NCI-H748 (cell line): ENCODE data around the gene ZFYVE16.
"Not testable (repeated sequence)": the region's sequence is repeated elsewhere in the genome, so short reads cannot be mapped to it uniquely, and the experiment has no call there.

Source experiments
- DNase-seq: peaks from one replicate; lab custom pipeline; 2025; ENCODE audit not compliant: unreplicated experiment; lab: John Stamatoyannopoulos, UW

The ZFYVE16 gene

GRCh38 chr5:80407735-80408483 is at the start of gene ZFYVE16:
ZFYVE16 (plus strand) TSS chr5:80408064; CDS start chr5:80434148, 26,084 bp downstream.
- DNase-seq: peak; percentile 98

GRCh38 chr5:80360914-80361444 is 46.9 kb upstream of the ZFYVE16 start:
- DNase-seq: no peak

- DNase-seq: no peak
Observed at GRCh38 chr5:80364892-80365291, 43.0 kb upstream of the ZFYVE16 start.

DNA sequence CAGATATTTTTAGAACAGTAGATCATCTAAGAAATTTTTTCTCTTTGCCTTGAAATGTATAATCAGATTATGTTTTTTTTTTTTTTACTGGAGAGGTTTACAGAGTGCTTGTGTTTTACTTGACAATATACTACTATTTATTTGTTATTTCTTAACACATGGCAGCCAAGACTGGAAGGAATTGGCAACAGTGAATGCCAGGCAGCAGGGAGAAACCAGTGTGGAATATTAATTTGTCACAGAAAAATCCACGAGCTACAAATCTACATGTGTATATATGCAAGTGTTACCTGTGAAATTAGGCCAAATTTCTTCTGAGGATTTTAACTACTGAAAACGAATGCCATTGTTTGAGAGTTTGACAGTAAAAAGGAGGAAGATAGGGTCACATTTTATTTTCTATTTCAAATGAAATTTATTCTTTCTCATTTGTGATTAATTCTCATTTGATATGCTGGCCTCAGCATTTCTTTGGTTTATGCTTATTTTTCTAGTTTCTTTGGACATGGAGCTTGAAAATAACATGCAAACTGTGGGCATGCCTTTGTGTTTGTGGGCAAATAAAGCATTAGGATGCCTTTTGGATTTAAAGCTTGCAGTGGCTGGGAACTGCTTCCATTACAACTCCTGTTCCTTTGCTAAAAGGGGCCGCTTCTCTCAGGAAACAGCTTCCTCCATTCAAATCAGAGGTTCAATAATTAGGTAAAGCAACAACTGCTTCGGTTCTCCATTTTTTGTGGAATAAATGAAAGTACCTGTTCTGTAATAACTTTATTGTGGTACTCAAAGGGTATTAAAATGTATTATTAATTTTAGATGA is 39.0 kb upstream of the ZFYVE16 start:
- peak; percentile 70 for DNase-seq

- DNase-seq: peak; percentile 90
Observed at GRCh38 chr5:80369521-80369920, 38.3 kb upstream of the ZFYVE16 start.

DNA sequence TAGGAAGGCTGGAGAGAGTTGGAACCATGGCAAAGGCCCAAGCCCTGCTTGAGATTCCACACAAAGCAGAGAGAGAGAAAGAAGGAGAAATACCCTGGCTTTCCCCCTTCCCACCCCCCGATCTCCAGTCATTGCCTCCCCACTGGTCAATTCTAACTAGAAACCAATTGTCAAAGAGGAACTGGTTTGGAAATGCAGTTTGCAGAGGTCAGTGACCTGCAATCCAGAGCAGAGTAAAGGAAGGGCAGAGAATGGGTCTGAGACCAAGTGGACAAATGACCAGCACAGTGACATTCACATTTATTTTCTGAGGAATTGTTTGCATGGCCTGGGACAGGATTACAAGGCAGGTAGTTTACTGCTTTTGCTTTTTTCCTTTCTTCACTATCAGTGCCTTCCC is 37.5 kb upstream of the ZFYVE16 start:
- no peak for DNase-seq

- no peak for DNase-seq
Observed at GRCh38 chr5:80372780-80373179, 35.1 kb upstream of the ZFYVE16 start.

DNA sequence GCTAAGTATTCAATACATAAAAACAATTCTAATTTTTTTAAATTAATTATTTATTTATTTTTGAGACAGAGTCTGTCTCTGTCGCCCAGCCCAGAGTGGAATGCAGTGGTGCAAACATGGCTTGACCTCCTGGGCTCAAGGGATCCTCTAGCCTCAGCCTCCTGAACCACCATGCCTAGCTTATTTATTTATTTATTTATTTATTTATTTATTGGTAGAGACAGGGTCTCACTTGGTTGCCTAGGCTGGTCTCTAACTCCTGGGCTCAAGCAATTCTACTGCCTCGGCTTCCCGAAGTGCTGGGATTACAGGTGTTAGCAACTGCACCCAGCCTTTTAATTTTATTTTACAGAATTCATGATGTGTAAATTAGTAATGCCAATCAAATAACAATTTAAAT is 33.7 kb upstream of the ZFYVE16 start:
- DNase-seq: no peak

- no peak for DNase-seq
Observed at GRCh38 chr5:80376557-80376956, 31.3 kb upstream of the ZFYVE16 start.

- no peak for DNase-seq
Observed at GRCh38 chr5:80382488-80382887, 25.4 kb upstream of the ZFYVE16 start.

GRCh38 chr5:80387063-80387768 is 20.6 kb upstream of the ZFYVE16 start:
- DNase-seq: no peak

GRCh38 chr5:80389580-80389979 is 18.3 kb upstream of the ZFYVE16 start:
- no peak for DNase-seq

GRCh38 chr5:80390413-80390812 is 17.5 kb upstream of the ZFYVE16 start:
- DNase-seq: peak; percentile 20

GRCh38 chr5:80391267-80391666 is 16.6 kb upstream of the ZFYVE16 start:
- not testable (repeated sequence) for DNase-seq

GRCh38 chr5:80399526-80400239 is 8.2 kb upstream of the ZFYVE16 start:
- no peak for DNase-seq

DNA sequence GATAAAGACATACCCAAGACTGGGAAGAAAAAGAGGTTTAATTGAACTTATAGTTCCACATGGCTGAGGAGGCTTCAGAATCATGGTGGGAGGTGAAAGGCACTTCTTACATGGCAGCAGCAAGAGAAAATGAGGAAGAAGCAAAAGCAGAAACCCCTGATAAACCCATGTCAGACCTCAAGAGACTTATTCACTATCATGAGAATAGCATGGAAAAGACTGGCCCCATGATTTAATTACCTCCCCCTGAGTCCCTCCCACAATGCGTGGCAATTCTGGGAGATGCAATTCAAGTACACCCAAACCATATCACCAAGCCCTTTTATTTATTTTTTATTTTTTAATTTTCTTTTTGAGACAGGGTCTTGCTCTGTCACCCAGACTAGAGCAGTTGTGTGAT is 7.5 kb upstream of the ZFYVE16 start:
- not testable (repeated sequence) for DNase-seq

GRCh38 chr5:80403782-80404181 is 4.1 kb upstream of the ZFYVE16 start:
- DNase-seq: no peak

GRCh38 chr5:80406980-80407734 is 707 bp upstream of the ZFYVE16 start:
- no peak for DNase-seq

DNA sequence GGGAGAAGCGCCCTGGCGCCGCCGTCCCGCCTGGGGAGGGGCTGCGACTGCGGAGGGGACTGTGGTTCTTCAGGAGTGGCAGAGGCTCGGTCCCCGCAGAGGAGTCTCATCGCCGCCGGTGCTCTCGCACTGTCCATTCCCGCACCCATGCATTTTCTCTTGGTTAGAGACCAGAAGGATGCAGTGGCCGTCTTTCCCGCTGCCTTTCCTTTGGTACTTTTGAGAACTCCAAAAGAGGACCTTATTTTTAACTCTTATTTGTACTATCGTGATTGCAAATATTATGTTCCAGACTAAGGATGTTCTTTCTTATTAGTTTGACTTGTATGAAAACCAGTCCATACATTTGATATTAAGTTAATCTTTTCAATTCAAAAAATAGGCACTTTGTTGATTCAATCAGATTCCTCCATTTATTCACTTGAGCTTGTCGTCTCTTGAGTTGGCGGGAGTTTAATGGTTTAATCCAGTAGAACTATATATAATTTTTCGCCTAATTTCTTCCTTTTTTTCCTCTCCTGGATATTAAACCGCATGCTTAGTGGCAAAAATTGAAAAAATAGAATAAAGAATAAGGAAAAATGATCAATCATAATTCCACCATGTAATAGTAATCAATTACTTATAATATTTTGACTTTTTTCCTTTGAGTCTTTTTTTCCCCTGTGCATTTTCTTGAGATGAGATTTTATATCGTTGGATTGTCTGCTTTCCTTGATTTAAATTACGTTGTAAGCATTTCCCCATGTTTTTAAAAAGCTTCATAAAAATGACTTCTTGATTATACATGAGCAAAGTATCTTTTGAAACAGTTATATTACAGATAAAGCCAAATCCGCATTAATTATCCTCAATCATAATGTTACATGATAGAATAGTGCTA is 861 bp downstream of the ZFYVE16 start:
- DNase-seq: peak; percentile 86
